GM18520 (cell line): ENCODE data around the gene AUTS2.

ENCODE experiments used
- ATAC-seq: cut with Tn5 transposase; IDR thresholded peaks from one replicate; pipeline ENCODE4 v1.9.1; 2021; ENCODE audit not compliant: unreplicated experiment

The AUTS2 gene

GRCh38 chr7:70505886-70506285 lies 907.6 kb downstream of the AUTS2 start:
- ATAC-seq: no peak

- no peak for ATAC-seq
Observed at GRCh38 chr7:70506434-70506833, 908.2 kb downstream of the AUTS2 start.

- no peak for ATAC-seq
Observed at GRCh38 chr7:70512144-70512543, 913.9 kb downstream of the AUTS2 start.

DNA sequence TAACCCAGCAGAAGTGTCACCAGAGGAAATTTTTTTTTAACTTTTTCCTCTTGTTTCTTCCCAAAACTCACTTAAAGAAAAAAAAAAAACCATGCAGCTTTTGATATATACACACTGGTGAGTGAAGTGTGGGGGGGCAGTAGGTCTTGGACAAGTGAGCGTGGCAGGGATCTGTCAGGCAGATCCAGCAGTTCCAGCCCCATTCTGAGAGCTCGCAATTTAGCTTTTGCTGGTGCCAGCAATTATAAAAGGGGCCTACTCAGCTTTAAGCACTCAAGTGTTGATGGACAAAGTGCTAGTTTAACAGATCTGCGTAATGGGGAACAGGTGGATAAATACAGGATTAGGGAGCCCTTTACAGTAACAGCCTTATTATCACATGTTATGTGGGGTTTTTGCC lies 914.5 kb downstream of the AUTS2 start:
- ATAC-seq: no peak

DNA sequence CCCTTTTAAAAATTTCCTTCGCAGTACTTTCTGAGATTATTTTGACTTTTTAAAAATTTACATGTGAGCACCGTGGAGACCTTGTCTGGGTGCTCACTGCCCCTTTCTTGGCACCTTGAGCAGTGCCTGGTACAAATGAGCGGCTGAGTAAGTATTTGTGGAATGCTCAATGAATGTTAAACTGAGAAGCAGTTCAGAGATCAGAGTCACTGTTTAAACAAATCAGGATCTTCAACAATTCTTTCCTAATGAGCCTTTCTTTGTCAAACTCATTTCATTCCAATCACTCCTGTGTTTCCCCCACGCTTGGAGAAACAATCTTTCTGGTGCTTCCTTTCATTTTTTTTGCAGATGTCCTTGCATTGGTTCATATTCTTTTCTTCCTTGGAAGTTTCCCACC lies 922.3 kb downstream of the AUTS2 start:
- ATAC-seq: no peak

- ATAC-seq: no peak
Observed at GRCh38 chr7:70523249-70523988, 925.1 kb downstream of the AUTS2 start.

DNA sequence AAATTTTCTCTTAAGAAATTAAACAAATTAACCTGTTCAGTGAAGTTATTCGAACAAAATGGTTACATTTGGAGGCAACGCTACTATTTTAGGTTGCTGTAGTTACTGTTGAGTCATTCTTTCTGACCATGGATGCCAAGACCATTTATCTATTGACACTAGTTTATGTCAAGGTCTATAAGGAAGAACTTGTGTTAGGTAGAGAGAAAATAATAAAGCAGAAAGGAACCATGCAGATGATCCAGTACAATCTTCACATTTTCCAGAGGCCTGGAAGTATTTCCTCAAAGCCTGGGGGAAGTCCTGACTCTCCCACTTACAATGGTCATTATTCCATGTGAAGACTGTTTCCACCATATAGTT lies 925.7 kb downstream of the AUTS2 start:
- no peak for ATAC-seq

GRCh38 chr7:70525991-70526390 lies 927.7 kb downstream of the AUTS2 start:
- ATAC-seq: no peak

- ATAC-seq: no peak
Observed at GRCh38 chr7:70527520-70528115, 929.3 kb downstream of the AUTS2 start.

DNA sequence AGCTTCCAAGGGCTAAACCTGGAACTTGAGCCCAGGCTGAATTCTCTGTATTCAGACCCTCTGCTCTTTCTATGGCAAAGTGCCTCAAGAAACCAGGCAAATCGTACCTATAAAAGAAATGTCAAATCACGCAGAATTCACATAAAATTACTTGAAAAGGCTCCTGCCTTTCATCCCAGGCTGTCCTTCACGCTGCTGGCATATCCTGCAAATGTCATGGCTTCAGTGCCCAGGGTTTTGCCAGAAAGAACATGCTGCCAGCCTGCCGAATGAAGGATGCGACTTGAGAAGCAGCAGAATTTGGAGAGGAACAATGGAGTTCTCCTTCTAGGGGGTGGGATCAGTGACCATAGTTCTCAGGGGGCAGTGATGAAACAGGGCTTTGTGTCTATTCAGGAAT lies 931.2 kb downstream of the AUTS2 start:
- no peak for ATAC-seq

DNA sequence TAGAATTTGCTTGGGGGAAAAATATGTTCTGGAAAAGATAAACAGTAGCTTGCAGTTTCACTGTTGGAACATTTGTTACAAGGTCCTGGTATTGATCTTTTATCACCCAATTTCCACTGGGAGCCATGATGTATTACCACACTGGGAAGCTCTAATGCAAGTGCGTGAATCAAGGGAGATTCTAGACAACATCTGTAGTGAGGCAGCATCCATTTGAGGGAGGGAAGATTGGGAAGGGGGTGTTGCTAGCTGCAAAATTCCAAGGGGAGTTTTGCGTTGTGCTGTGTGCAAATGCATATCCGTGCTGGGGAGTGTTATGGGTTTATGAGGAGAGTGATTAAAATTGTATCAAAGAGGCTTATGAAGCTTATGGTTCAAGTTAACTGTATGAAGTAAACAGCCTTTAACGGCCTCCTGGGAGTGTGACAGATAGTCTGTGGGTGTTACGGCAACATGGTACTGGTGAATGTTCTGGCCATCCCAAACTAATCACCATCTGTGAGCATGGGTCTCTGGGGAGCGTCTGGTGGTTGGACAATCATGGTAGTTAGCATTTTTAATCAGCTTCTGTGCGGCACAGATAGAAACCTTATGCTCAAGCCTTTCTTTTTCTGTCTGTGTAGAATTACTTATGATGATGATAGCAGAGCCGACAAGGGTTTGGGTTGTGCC lies 931.8 kb downstream of the AUTS2 start:
- ATAC-seq: no peak

- no peak for ATAC-seq
Observed at GRCh38 chr7:70533614-70534013, 935.3 kb downstream of the AUTS2 start.

DNA sequence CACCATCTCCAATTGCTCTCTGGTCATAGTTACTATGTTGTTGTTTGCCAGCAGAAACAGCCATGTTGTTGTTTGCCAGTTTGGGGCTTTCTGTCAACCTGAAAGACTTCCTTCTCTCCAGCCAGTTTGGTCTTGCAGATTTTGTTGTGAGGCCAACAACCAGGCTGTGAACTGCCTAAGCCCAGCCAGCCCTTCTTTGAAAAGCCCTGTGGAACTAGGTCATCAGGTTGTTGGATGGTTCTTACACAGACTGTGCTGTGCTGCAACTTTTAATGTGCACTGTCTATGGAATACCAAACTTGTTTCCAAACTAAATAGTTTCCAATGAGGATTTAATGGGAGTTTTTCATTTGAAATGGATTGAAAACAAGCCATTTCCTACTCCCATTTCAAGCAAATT lies 940.9 kb downstream of the AUTS2 start:
- ATAC-seq: no peak

DNA sequence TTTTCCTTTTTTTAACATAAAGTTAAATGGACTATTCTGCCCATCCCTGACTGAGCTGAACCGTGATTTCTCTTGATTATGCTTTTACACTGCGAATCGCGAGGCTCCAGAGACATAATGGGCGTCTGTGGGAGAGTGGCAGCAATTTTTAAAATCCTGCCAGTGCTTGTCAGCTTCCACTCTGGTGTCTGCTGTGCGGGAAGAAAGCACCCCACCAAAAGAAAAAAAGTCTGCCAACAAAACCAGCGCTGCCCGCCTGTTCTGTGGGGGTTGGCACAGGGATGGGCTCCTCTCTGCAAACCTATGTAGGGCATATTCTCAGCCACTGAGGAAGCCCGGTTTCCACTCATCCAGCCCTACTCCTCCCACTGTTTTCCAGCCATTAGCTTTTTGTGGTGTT lies 941.3 kb downstream of the AUTS2 start:
- no peak for ATAC-seq

GRCh38 chr7:70540641-70541040 lies 942.4 kb downstream of the AUTS2 start:
- no peak for ATAC-seq

- ATAC-seq: no peak
Observed at GRCh38 chr7:70542750-70543376, 944.6 kb downstream of the AUTS2 start.

DNA sequence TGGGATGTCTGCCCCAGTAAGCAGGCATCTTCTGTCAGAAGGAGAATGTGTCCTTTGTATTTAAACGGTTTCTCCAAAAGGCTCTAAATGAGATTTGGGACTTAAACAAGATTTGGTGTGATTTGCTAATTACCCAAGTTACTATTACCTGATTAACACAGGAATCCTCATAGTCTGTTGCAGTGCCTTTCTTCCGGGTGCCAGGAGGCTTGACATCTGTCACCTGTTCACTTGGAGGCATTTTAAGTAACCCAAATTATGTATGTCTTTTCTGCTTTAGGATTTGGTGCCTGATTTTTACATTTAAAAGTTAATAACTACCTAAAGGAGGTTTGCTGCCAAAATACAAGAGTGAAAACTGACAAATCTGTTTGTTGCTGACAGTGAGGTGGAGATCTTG lies 945.7 kb downstream of the AUTS2 start:
- no peak for ATAC-seq

DNA sequence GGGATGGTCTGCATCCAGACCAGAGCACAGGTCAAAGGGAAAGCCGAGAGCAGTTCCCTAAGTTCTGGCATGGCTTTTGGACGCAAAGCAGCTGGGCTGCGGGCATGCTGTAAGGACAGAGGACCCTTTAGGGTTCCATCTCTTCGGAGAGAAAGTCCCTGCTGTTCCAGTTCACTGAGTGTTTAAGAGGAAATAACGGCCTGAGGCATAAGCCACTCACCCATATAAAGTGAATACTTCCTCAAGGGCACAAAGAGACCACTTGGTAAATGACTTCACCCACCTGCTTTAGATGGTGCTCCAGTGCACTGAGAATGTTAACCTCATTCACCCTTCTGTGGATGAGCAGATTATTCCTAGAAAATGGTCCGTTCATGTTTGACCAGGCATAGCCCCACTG lies 946.9 kb downstream of the AUTS2 start:
- no peak for ATAC-seq

- ATAC-seq: no peak
Observed at GRCh38 chr7:70552141-70552540, 953.9 kb downstream of the AUTS2 start.

DNA sequence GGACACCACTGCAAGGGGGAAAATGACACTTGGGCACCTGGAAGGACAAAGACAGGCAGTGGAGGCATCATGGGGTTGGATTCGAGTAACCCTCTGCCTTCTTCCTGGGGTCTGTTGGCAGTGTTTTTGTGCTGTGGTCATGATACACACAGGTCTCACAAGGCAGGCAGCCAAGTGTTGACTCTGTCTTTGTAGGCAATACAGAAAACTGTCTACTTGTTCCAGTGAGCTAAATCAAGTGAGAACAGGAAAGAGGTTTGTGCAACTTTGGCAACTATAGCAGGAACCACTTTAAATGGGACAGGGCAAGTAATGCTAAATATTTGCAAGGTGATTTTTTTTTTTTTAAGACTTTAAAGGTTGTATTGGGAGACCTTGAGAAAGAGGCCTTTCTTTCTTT lies 955.1 kb downstream of the AUTS2 start:
- ATAC-seq: no peak

DNA sequence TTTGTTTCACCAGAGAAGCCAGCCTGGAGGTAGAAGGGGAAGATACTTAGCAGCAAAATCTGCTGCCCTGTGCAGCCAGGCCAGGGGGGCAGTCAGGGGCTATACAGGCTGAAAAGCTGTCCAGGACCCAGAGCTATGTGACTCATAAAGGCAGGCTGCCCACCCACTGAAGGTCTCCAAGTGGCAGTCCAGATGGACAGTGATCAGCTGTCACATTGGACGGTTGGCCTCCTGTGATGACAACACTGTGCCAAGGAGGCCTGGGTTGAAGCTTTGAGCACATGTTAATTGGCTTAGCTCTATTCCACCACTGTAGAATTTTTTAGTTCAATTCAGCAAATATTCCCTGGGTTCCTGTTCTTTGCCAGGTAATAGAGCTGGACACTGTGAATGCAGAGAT lies 956.4 kb downstream of the AUTS2 start:
- no peak for ATAC-seq

DNA sequence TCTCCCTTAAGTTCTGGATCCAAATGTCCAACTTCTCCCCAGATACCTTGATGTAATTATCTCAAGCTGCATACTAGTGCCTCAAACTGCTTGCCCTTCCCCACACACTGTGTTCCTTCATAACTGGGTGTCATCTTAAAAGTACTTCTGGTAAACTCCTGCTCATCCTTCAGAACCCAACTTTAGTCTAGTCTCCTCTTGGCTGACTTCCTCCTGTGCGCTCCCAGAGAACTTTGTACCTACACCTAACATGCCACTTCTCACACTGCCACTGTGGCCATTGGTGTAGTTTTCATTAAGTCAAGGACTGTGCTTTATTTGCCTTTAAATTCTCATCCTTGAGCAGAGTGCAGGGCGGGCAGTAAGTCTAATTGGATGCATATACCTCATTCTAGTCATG lies 958.5 kb downstream of the AUTS2 start:
- ATAC-seq: no peak
